Effector memory CD8-positive, alpha-beta T cell (primary cell): ENCODE data around the gene SIGLEC7.

ENCODE experiments used
- ATAC-seq: fragments of 150-1000 bp; cut with Tn5 transposase; replicated peaks from 2 replicates; pipeline ENCODE4 v1.10.0; 2021; ENCODE audit warnings: mild to moderate bottlenecking, moderate library complexity
- DNase-seq, 3 experiments: peaks; one replicate each; pipeline ENCODE4 v3.0.0; 2021
- H3K27ac Mint-ChIP-seq, 2 donors: one replicate each; pipeline ENCODE4 v1.8.0; 2022; ENCODE audit warnings: mild to moderate bottlenecking in 2 of 2, mixed read lengths in 2 of 2, moderate library complexity in 2 of 2
- H3K27me3 Mint-ChIP-seq, 2 donors: one replicate each; pipeline ENCODE4 v1.8.0; 2022; ENCODE audit warnings: mixed read lengths in 2 of 2
- H3K36me3 Mint-ChIP-seq: one replicate; pipeline ENCODE4 v1.8.0; 2022; ENCODE audit warnings: mild to moderate bottlenecking, moderate library complexity, mixed read lengths; ENCODE audit not compliant: insufficient read depth
- H3K4me1 Mint-ChIP-seq, 2 donors: one replicate each; pipeline ENCODE4 v1.8.0; 2022; ENCODE audit warnings: low read depth in 2 of 2, mixed read lengths in 2 of 2
- H3K4me3 Mint-ChIP-seq, 2 donors: one replicate each; pipeline ENCODE4 v1.8.0; 2022; ENCODE audit warnings: mild to moderate bottlenecking in 2 of 2, mixed read lengths in 2 of 2, moderate library complexity in 2 of 2
- H3K9me3 Mint-ChIP-seq, 2 donors: one replicate each; pipeline ENCODE4 v1.8.0; 2022; ENCODE audit warnings: mixed read lengths in 2 of 2

The SIGLEC7 gene

DNA sequence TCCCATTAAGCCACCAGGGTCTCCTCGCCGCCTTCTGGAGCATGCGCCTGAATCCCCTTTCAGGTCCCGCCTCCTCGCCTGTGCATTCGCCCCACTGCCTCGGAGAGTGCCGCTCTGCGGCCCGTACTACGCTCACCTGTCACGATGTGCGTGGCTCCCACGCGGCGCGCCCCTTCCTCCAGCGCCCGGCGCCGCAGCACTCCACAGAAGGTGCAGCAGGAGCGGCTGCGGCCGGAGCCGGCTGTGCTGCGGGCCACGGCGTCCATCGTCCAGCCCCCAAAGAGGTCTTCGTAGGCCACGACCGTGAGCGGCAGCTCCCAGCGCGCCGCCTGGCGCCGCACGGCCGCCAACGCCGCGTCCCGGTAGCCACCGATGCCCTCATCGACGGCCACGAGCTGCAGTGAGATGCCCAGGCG lies 38.2 kb upstream of the SIGLEC7 start:
- DNase-seq: no peak
- H3K9me3 Mint-ChIP-seq: no peaks in the 10 kb centered on the region
- no peak overlapping the region for H3K27ac Mint-ChIP-seq
- H3K36me3 Mint-ChIP-seq: peaks cover 41% of the 10 kb centered on the region
- H3K4me1 Mint-ChIP-seq: peaks cover 48 to 53% of the 10 kb centered on the region in 2 donors
- ATAC-seq: no peak
- no peak overlapping the region for H3K4me3 Mint-ChIP-seq
- no peaks in the 10 kb centered on the region for H3K27me3 Mint-ChIP-seq

- peak overlapping the region; percentile 90 to 91 for H3K4me3 Mint-ChIP-seq
- H3K27me3 Mint-ChIP-seq: no peaks in the 10 kb centered on the region
- peak overlapping the region; percentile 94 for H3K27ac Mint-ChIP-seq
- peaks cover 40 to 42% of the 10 kb centered on the region in 2 donors for H3K4me1 Mint-ChIP-seq
- H3K9me3 Mint-ChIP-seq: no peaks in the 10 kb centered on the region
- ATAC-seq: no peak
- H3K36me3 Mint-ChIP-seq: peaks cover 21% of the 10 kb centered on the region
- DNase-seq: no peak
Measured at GRCh38 chr19:51107406-51108065, 34.6 kb upstream of the SIGLEC7 start.

- DNase-seq (peak; percentile 96 to 98 (median 97)), ATAC-seq (peak; percentile 98)
- Mint-ChIP-seq H3K9me3 (no peaks in the 10 kb centered on the region), H3K27me3 (no peaks in the 10 kb centered on the region), H3K36me3 (peaks cover 14% of the 10 kb centered on the region), H3K4me1 (peaks cover 38% of the 10 kb centered on the region in 2 donors), H3K27ac (peak within 1 kb of the TSS; percentile 94), H3K4me3 (peak within 1 kb of the TSS; percentile 90 to 91)
Measured at GRCh38 chr19:51108066-51108804, 33.9 kb upstream of the SIGLEC7 start, which contains the start of gene CTU1. Gene CTU1 (minus strand): TSS chr19:51108409. CDS start chr19:51104569, 3,840 bp downstream.

- Mint-ChIP-seq H3K27ac (peak overlapping the region; percentile 94), H3K4me1 (peaks cover 38 to 39% of the 10 kb centered on the region in 2 donors), H3K27me3 (no peaks in the 10 kb centered on the region), H3K9me3 (no peaks in the 10 kb centered on the region), H3K4me3 (peak overlapping the region; percentile 90 to 91), H3K36me3 (peaks cover 9% of the 10 kb centered on the region)
- no peak for DNase-seq
- peak; percentile 39 for ATAC-seq
Measured at GRCh38 chr19:51108805-51109146, 33.3 kb upstream of the SIGLEC7 start.

GRCh38 chr19:51110666-51110971 lies 31.5 kb upstream of the SIGLEC7 start:
- Mint-ChIP-seq H3K27ac (no peak overlapping the region), H3K27me3 (no peaks in the 10 kb centered on the region), H3K9me3 (no peaks in the 10 kb centered on the region), H3K36me3 (peaks cover 9% of the 10 kb centered on the region), H3K4me3 (no peak overlapping the region), H3K4me1 (peaks cover 43 to 45% of the 10 kb centered on the region in 2 donors)
- no peak for DNase-seq
- no peak for ATAC-seq

DNA sequence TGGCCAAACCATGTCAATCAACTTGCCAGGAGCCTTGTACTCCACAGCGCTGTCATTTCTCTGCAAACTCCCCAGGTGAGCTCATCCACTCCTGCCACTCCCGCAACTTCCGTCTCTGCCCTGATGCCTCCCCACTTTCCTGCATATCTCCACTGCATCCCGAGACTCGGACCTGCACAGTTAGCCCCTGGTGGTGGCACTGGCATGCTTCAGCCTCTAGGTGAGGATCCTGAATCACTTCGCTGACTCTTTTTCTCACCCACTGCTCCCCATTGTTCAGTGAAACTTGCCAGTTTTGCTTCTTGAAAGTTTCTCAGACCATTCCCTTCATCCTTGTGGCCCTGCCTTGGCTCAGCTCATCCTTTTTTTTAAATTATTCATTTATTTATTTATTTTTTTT lies 30.5 kb upstream of the SIGLEC7 start:
- Mint-ChIP-seq H3K4me1 (peaks cover 42 to 48% of the 10 kb centered on the region in 2 donors), H3K9me3 (no peaks in the 10 kb centered on the region), H3K4me3 (no peak overlapping the region), H3K27me3 (no peaks in the 10 kb centered on the region), H3K27ac (no peak overlapping the region), H3K36me3 (peaks cover 9% of the 10 kb centered on the region)
- no peak for DNase-seq
- no peak for ATAC-seq

GRCh38 chr19:51114087-51114729 lies 27.9 kb upstream of the SIGLEC7 start:
- no peaks in the 10 kb centered on the region for H3K36me3 Mint-ChIP-seq
- no peaks in the 10 kb centered on the region for H3K9me3 Mint-ChIP-seq
- no peaks in the 10 kb centered on the region for H3K27me3 Mint-ChIP-seq
- peaks cover 34 to 42% of the 10 kb centered on the region in 2 donors for H3K4me1 Mint-ChIP-seq
- H3K4me3 Mint-ChIP-seq: peak overlapping the region; percentile 56 to 65
- DNase-seq (no peak), ATAC-seq (peak; percentile 74)
- peak overlapping the region in 1 of 2 donors; percentile 63 for H3K27ac Mint-ChIP-seq

DNA sequence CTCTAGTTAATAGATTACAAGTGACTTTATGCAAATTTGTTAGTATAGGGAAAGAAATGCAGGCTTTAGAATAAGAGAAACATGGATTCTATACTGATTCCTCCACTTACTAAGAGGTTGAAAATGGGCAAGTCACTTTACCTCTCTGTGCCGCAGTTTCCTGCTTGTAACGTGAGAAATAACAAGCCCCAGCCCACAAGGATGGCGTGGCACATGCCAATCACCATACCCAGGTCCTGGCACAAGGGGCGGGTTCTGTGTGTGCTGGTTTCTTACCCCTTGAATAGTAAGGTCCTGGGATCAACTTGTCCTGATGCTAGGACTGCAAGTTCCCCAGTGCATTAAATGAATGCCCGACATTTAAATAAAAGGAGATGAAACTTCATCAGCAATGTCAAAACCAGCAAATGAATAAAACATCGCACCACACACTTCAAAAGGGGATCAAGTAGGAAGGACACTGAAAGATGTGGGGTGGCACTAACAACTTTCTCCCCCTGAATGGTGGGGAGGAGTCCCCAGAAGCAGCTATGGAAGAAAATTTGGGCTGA lies 25.3 kb upstream of the SIGLEC7 start:
- Mint-ChIP-seq H3K27ac (peak overlapping the region; percentile 68 to 79), H3K9me3 (no peaks in the 10 kb centered on the region), H3K4me1 (peaks cover 46 to 59% of the 10 kb centered on the region in 2 donors), H3K36me3 (no peaks in the 10 kb centered on the region), H3K4me3 (peak overlapping the region; percentile 56 to 58), H3K27me3 (no peaks in the 10 kb centered on the region)
- ATAC-seq (peak; percentile 87), DNase-seq (peak in 1 of 3 experiments; percentile 22)

DNA sequence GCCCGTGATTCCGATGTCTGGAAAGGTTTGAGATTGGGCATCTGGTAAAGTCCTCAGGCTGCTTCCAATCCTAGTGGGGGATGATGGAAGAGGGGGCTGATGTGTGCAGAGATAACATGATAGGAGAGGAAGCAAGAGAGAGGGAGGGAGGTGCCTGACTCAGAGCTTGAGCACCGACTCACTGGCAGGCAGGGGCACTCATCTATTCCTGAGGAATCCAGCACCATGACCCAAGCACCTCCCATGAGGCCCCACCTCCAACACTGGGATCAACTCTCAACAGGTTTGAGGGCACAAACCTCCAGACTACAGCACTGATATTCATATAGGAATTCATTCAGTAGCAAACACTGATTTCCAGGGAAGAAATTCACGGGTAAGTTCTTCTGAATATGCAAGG lies 23.0 kb upstream of the SIGLEC7 start:
- H3K36me3 Mint-ChIP-seq: peaks cover 5% of the 10 kb centered on the region
- H3K27me3 Mint-ChIP-seq: no peaks in the 10 kb centered on the region
- H3K4me1 Mint-ChIP-seq: peaks cover 66 to 79% of the 10 kb centered on the region in 2 donors
- no peak for ATAC-seq
- DNase-seq: no peak
- peak overlapping the region; percentile 67 to 72 for H3K27ac Mint-ChIP-seq
- no peaks in the 10 kb centered on the region for H3K9me3 Mint-ChIP-seq
- no peak overlapping the region for H3K4me3 Mint-ChIP-seq

GRCh38 chr19:51119611-51120010 lies 22.5 kb upstream of the SIGLEC7 start:
- DNase-seq (no peak), ATAC-seq (no peak)
- Mint-ChIP-seq H3K27me3 (no peaks in the 10 kb centered on the region), H3K27ac (peak overlapping the region; percentile 38 to 72), H3K4me1 (peaks cover 65 to 78% of the 10 kb centered on the region in 2 donors), H3K36me3 (peaks cover 5% of the 10 kb centered on the region), H3K9me3 (no peaks in the 10 kb centered on the region), H3K4me3 (no peak overlapping the region)

DNA sequence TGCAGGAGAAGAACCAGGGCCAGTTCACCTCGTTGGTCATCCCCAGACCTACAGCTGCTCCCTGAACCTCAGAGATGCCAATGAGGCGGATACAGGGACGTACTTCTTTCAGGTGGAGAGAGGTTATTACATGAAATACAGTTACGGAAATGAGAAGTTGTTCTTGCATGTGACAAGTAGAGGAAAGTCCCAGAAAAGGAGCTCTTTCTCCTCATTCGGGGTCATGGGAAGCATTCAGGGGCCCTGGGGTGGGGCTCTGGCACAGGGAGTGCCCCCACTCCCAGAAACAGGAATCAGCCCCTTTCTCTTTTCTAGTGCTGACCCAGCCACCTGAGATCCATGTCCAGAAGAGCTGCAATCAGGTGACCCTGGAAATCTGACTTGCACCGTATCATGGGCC lies 21.9 kb upstream of the SIGLEC7 start:
- Mint-ChIP-seq H3K4me3 (peak overlapping the region in 1 of 2 donors; percentile 14), H3K4me1 (peaks cover 65 to 80% of the 10 kb centered on the region in 2 donors), H3K9me3 (no peaks in the 10 kb centered on the region), H3K27ac (peak overlapping the region; percentile 38 to 72), H3K36me3 (peaks cover 9% of the 10 kb centered on the region), H3K27me3 (no peaks in the 10 kb centered on the region)
- no peak for DNase-seq
- ATAC-seq: no peak

DNA sequence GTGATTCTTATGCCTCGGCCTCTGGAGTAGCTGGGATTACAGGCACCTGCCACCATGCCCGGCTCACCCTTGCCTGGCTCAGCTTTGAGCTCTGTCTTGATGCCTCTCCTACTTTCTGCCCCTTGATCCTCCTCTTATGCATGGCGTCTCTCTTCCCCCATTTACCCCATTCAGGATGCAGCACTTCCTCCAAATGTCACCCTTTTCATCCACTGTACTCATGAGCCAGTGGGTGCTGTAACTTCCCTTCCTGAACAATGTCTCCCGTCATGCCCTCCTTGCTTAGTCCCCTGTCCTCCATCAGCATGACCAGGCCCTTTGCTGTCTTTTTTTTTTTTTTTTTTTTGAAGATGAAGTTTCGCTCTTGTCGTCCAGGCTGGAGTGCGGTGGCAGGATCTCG lies 20.8 kb upstream of the SIGLEC7 start:
- Mint-ChIP-seq H3K9me3 (no peaks in the 10 kb centered on the region), H3K27ac (peak overlapping the region; percentile 8 to 87), H3K27me3 (no peaks in the 10 kb centered on the region), H3K4me3 (peak overlapping the region; percentile 81 to 86), H3K36me3 (peaks cover 9% of the 10 kb centered on the region), H3K4me1 (peaks cover 63 to 70% of the 10 kb centered on the region in 2 donors)
- no peak for DNase-seq
- no peak for ATAC-seq

GRCh38 chr19:51122112-51122981 lies 19.8 kb upstream of the SIGLEC7 start:
- peaks cover 9% of the 10 kb centered on the region for H3K36me3 Mint-ChIP-seq
- H3K4me3 Mint-ChIP-seq: peak overlapping the region; percentile 81 to 86
- H3K27me3 Mint-ChIP-seq: no peaks in the 10 kb centered on the region
- DNase-seq (no peak), ATAC-seq (peak; percentile 20)
- peaks cover 65 to 67% of the 10 kb centered on the region in 2 donors for H3K4me1 Mint-ChIP-seq
- H3K27ac Mint-ChIP-seq: peak overlapping the region; percentile 87 to 93
- no peaks in the 10 kb centered on the region for H3K9me3 Mint-ChIP-seq
